ENCODE measurements around the gene P3R3URF. TPM values are rescaled to one million over a fixed set of nuclear protein-coding genes. Genes with fewer than 3 reads are reported as not detected.

The P3R3URF gene
- total and polyA plus RNA-seq, 4 donors, result not detected

GRCh38 chr1:46211051-46211450 lies 34.8 kb upstream of the P3R3URF start:
- no peak for DNase-seq (ENCODE audit: low spot score)
- no peak for TF ChIP-seq HNF4A (conservative IDR thresholded peaks at IDR 0.05)
- TF ChIP-seq, protein P1, sequence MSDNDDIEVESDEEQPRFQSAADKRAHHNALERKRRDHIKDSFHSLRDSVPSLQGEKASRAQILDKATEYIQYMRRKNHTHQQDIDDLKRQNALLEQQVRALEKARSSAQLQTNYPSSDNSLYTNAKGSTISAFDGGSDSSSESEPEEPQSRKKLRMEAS (IDR thresholded peaks at IDR 0.05), result no peak
- Histone ChIP-seq H3K9me3 (ENCODE audit: control insufficient read depth in 4 of 4, low read length in 3 of 4) (no peaks in the 10 kb centered on the region), H3K9ac (ENCODE audit: low read depth in 1 of 2, low read length in 2 of 2) (no peak overlapping the region), H3K36me3 (ENCODE audit: control insufficient read depth in 4 of 4, insufficient read depth in 3 of 4, low read depth in 1 of 4, low read length in 3 of 4) (no peaks in the 10 kb centered on the region), H3K27me3 (ENCODE audit: control insufficient read depth in 4 of 4, insufficient read depth in 4 of 4, low read length in 3 of 4) (no peaks in the 10 kb centered on the region), H3K4me3 (ENCODE audit: low read depth in 1 of 3, low read length in 3 of 3) (no peak overlapping the region), H3K4me1 (ENCODE audit: control insufficient read depth in 4 of 4, insufficient read depth in 4 of 4, low read length in 3 of 4) (no peaks in the 10 kb centered on the region), H3K27ac (ENCODE audit: low read depth in 1 of 2, low read length in 2 of 2) (no peak overlapping the region)
- WGBS, result 74% methylated on average over 2 of the region's 2 CpGs

GRCh38 chr1:46210561-46210960 lies 34.3 kb upstream of the P3R3URF start:
- no peaks in the 10 kb centered on the region for H3K27me3 ChIP-seq (ENCODE audit: control insufficient read depth in 4 of 4, insufficient read depth in 4 of 4, low read length in 3 of 4)
- TF ChIP-seq HNF4A (conservative IDR thresholded peaks at IDR 0.05) (no peak), TAF1 (conservative IDR thresholded peaks at IDR 0.05) (no peak), SP1 (IDR thresholded peaks at IDR 0.05) (no peak), EGR1 (IDR thresholded peaks at IDR 0.05; ENCODE audit: low read depth in 2 of 2) (no peak), NR2F2 (IDR thresholded peaks at IDR 0.05) (no peak), FOXA1 (IDR thresholded peaks at IDR 0.05) (no peak), FOXA2 (IDR thresholded peaks at IDR 0.05) (no peak), RAD21 (IDR thresholded peaks at IDR 0.05) (no peak), HNF4G (IDR thresholded peaks at IDR 0.05) (no peak), REST (IDR thresholded peaks at IDR 0.05) (no peak), YY1 (IDR thresholded peaks at IDR 0.05) (no peak)
- TF ChIP-seq, protein P2, sequence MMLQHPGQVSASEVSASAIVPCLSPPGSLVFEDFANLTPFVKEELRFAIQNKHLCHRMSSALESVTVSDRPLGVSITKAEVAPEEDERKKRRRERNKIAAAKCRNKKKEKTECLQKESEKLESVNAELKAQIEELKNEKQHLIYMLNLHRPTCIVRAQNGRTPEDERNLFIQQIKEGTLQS (IDR thresholded peaks at IDR 0.05), result no peak
- TF ChIP-seq, protein P3, sequence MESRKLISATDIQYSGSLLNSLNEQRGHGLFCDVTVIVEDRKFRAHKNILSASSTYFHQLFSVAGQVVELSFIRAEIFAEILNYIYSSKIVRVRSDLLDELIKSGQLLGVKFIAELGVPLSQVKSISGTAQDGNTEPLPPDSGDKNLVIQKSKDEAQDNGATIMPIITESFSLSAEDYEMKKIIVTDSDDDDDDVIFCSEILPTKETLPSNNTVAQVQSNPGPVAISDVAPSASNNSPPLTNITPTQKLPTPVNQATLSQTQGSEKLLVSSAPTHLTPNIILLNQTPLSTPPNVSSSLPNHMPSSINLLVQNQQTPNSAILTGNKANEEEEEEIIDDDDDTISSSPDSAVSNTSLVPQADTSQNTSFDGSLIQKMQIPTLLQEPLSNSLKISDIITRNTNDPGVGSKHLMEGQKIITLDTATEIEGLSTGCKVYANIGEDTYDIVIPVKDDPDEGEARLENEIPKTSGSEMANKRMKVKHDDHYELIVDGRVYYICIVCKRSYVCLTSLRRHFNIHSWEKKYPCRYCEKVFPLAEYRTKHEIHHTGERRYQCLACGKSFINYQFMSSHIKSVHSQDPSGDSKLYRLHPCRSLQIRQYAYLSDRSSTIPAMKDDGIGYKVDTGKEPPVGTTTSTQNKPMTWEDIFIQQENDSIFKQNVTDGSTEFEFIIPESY (IDR thresholded peaks at IDR 0.05), result no peak
- TF ChIP-seq, protein P1 (IDR thresholded peaks at IDR 0.05), result no peak
- TF ChIP-seq, protein P4, sequence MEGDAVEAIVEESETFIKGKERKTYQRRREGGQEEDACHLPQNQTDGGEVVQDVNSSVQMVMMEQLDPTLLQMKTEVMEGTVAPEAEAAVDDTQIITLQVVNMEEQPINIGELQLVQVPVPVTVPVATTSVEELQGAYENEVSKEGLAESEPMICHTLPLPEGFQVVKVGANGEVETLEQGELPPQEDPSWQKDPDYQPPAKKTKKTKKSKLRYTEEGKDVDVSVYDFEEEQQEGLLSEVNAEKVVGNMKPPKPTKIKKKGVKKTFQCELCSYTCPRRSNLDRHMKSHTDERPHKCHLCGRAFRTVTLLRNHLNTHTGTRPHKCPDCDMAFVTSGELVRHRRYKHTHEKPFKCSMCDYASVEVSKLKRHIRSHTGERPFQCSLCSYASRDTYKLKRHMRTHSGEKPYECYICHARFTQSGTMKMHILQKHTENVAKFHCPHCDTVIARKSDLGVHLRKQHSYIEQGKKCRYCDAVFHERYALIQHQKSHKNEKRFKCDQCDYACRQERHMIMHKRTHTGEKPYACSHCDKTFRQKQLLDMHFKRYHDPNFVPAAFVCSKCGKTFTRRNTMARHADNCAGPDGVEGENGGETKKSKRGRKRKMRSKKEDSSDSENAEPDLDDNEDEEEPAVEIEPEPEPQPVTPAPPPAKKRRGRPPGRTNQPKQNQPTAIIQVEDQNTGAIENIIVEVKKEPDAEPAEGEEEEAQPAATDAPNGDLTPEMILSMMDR (IDR thresholded peaks at IDR 0.05; ENCODE audit: low read depth, low read length, missing input control), result no peak
- no peak overlapping the region for H3K4me3 ChIP-seq (ENCODE audit: low read depth in 1 of 3, low read length in 3 of 3)
- 96% methylated on average over 3 of the region's 3 CpGs for WGBS
- no peak overlapping the region for H3K27ac ChIP-seq (ENCODE audit: low read depth in 1 of 2, low read length in 2 of 2)
- DNase-seq (ENCODE audit: low spot score), result no peak
- H3K9me3 ChIP-seq (ENCODE audit: control insufficient read depth in 4 of 4, low read length in 3 of 4), result no peaks in the 10 kb centered on the region
- no peak overlapping the region for H3K9ac ChIP-seq (ENCODE audit: low read depth in 1 of 2, low read length in 2 of 2)
- H3K4me1 ChIP-seq (ENCODE audit: control insufficient read depth in 4 of 4, insufficient read depth in 4 of 4, low read length in 3 of 4), result no peaks in the 10 kb centered on the region
- H3K36me3 ChIP-seq (ENCODE audit: control insufficient read depth in 4 of 4, insufficient read depth in 3 of 4, low read depth in 1 of 4, low read length in 3 of 4), result no peaks in the 10 kb centered on the region
